T-helper 22 cell (primary cell): Measurements from ENCODE around the gene ADORA1.

ENCODE experiments used
- DNase-seq: peaks from one replicate; pipeline ENCODE4 v3.0.0-alpha.2; 2020; ENCODE audit warnings: low read depth

Gene ADORA1

GRCh38 chr1:203127666-203128430, at the start of gene ADORA1:
Gene ADORA1 (plus strand): TSS chr1:203127726. CDS start chr1:203128842, 1,116 bp downstream.
- no peak for DNase-seq

DNA sequence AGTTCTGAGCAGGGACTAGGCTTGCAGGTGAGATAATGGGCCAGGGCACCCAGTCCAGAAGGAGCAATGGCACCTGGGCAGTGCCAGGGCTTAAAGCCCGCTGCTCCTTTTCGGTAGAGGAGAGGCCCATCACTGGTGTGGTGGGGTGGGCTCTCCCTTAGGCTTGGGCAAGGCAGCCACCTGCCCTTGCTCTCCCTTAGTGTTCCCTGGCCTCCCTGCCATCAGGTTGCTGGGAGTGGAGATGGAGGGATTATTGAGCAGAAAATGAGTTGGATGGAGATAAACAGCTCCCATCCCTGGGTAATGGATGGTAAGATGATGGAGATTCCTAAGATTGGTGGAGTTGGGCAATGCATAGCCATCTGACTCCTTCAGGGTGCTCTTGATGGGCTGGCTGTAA, 49.6 kb upstream of the ADORA1 start:
- DNase-seq: no peak

DNA sequence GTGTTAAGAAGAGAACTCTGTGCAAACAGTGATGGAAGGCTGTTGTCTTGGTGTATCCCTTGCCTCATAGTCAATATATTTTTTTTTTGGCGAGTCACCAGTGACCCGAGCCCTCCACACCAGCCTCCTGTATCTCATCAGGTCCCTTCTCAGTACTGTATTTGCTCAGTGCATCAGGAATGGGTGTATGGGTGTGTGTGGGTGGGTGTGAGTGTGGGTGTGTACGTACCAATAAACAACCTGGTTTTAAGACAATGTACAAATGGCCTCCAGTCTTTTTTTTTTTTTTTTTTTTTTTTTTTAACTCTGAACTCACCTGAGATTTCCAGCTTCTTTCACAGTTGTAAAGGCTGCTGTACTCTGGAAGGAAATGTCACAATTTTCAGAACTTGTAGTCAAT, 49.0 kb upstream of the ADORA1 start:
- no peak for DNase-seq

DNA sequence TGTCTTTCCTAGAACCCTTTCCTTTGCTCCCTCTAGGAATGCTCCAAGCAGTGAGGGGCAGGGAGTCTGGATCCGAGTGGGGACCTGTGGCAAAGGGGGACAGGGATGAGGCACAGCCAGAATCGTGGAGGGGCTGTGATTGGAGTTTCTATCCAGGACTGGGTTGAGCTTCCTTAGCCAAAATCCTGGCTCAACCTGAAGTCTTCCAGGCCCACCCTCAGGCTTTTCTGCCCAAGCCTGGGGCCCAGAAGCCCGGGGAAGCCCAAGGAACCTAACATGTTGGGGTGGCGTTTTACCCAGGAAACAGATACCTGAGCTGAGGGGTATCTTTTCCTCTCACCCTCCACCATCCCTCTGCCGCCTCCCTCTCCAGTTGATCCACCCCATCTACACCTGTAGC, 47.1 kb upstream of the ADORA1 start:
- no peak for DNase-seq

- no peak for DNase-seq
Observed at GRCh38 chr1:203081465-203082230, 45.9 kb upstream of the ADORA1 start.

DNA sequence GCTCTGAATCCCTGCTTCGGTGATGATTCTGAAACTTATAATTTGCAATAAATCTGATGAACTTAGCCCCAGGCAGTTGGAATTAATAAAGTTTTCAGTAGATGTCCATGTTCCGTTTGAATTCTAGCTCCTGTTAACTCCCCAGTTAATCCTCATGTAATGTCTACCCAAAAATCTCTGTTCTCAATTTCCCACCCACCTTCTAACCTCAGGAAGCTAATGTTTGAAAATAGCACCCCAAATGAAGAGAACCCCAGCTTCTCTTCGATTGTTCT, 45.4 kb upstream of the ADORA1 start:
- no peak for DNase-seq

DNA sequence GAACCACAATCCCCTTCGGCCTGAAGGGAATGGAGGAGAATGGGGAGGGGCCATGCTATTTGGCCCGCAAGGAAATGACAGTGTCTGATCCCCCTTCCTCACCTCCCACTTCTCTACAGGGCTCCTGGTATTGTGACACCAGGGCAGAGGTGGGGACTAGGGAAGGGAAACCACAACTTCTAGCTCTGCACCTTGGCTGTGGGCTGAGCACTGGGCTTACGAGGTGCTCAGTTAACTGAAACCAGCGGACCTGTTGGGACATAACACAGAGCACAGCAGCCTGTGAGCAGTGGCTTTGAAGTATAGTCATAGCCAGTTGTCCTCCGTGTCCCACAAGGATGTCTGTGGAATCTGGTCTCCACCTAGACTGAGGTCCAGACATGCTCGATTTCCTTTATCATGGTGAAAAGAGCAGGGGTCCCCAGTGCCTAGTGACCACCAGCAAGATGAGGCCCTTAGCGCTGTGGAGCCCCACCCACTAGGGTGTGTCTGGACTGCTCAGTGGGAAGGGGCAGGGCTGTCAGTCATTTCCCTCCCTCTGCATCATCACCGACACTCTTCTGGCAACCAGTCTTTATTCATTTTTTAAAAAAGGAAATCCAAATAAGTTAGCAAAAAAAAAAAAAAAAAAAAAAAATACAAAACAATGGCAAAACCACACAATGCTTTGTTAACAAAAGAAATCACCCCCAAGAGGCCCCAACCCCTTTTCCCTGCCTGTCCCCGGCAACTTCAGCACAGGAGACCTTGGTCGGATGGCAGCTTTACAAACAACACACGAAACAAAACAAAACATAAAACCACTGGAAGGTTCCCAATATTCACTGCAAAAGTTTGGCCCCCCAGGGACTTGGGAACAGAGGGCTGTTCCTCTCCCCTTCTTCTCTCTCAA, 44.7 kb upstream of the ADORA1 start:
- no peak for DNase-seq

DNA sequence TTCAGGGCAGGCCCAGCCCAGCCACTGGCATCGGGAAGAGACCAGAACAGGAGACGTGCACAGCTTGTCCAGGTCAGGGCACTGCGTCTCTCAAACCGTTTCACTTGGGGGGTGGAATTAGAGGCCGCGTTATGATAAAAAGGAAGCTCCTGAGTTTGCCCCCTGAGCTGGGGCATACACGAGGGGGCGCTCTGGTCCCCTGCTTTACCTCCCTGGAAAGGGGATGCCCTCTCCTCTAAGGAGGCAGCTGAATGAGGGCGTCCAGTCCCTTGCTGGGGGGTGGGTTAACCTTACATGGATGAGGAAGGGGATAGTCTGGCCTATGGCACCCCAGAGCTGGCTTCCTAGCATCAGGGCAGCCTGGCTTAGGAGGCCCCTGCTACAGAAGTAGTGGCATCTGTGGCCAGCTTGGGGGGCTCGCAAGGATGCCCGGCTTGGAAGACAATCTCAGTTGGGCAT, 44.0 kb upstream of the ADORA1 start:
- DNase-seq: no peak

- no peak for DNase-seq
Observed at GRCh38 chr1:203084588-203085527, 42.7 kb upstream of the ADORA1 start.

DNA sequence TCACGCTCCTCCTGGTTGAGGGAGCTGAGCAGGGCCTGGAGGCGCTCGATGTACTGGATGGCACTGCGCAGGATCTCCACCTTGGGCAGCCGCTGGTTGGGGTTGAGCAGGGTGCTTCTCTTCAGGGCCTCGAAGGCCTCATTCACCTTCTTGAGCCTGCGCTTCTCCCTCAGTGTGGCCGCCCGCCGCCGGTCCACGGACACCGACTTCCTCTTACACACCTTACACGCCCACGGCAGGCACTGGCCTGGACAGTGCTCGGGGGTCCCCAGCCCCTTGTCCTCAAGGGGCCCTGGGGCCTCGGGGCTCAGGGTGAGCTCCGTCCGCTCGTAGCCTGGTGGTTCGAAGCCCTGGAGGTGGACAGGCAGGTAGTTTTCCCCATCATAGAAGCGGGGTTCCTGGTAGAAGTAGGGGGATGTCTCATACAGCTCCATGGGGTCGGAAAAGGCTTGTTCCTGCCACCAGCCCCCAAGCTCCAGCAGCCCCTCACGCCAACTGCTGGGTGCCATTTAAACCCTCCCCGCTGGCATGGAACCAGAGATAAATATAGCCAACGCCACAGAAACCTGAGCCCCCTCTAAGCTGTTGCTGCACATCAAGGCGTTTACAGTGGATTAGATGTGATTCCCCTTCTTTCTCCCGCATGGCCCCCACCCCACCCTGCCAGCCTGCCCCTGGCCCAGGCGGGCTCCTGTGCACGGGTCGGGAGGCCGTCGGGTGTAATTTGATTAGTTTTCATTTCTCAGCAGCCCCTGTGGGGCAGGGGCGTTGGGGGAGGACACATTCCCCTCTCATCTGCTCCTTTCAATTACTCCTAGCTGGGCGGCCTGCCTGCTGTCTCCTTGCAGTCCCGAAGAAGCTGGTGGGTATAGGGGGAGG, 41.8 kb upstream of the ADORA1 start, which contains the start of gene MYOG:
Gene MYOG, minus strand, starts transcription at position 485 of the 879 bp plus-strand sequence. Its CDS starts 51 bp downstream, at position 434.
- DNase-seq: no peak

DNA sequence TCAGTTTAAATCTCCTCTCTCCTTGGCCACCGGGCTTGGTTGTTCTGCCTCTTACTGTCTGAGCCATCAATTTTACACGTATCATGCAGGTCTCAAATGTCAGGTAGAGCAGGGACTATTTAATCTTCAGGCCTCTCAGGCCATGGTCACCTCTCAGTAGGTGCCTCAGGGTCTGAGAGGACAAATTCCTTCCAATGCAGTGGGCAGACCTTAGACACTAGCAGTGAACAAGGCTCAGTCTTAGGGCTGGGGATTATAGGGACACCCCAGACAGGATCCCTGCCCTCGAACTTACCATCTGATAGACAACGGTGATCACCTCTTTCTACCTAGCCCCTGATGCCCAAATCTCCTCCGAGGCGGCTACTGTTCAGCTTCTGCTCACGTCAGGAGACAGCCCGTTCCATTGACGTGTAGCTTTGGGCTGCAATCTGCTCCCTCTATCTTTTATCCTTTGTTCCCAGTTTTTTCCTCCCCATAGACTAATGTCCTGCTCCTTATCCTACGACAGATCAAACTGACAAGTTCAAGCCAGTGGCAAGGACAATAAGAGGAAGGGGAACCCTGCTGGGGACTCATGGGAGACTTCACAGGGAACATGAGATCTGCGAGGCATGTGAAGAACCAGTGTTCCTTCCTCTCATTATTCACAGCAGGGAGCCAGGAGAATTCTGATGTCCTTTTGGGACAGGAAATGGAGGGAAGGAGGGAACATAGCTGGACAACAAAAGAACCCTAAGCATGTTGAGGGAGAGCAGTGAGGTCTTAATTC, 40.3 kb upstream of the ADORA1 start:
- DNase-seq: no peak

DNA sequence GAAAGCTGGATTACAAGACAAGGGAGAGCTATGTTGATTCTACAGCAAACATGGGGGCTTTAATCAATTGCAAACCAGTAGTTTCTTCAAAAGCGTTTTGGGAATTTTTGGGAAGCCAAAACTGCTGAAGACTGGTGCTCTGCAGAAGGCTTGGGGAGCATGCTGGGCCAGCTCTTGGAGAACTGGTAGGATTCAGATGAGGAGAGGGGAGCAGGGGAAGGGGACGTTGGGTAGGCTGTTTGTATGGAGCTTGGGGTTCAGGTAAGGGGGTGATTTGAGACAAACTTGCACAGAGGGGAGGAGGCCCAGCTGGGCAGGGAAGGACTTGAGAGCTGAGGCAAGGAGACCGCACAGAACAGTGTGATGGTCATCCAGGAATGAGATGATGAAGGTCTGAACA, 39.1 kb upstream of the ADORA1 start:
- DNase-seq: no peak

- DNase-seq: no peak
Observed at GRCh38 chr1:203089001-203089650, 38.4 kb upstream of the ADORA1 start.

GRCh38 chr1:203089651-203090045, 37.9 kb upstream of the ADORA1 start:
- no peak for DNase-seq

- DNase-seq: no peak
Observed at GRCh38 chr1:203090421-203091198, 36.9 kb upstream of the ADORA1 start.

GRCh38 chr1:203091199-203091477, 36.4 kb upstream of the ADORA1 start:
- no peak for DNase-seq

DNA sequence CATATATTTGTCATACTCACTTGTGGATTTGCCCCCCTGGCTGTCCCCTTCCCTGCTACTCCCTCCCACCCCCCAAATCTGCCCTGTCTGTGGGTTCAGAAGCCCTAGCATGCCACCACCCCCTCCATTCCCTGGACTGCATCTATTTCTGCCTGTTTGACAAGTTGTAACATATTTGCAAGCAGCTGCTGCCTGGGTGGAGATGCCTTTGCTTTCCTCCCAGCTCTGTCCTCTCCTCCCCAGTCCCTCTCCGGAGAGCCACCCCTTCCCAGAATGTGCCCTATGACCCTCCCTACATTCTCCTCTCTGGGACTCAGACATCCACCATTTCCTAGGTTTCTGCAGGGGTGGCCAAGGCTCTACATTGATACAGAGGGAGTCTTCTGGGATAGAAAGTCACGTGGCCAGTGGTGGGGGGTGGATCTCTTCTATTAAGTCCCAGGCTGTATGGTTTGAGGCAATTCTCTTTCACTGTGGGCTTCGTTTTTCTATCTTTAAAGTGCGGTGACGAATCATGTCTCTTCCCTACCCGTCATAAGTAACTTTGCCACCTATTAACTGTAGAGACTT, 35.7 kb upstream of the ADORA1 start:
- DNase-seq: no peak

GRCh38 chr1:203093754-203094410, 33.6 kb upstream of the ADORA1 start:
- no peak for DNase-seq
